ENCODE results near the gene TUBB2B.

Gene TUBB2B

GRCh38 chr6:3230256-3230882, 2.9 kb upstream of the TUBB2B start:
- Histone ChIP-seq H3K4me3 (ENCODE audit: low read depth, low read length) (peak overlapping the region; percentile 74; the same call in 1 of the 2 replicates), H3K9me3 (ENCODE audit: severe bottlenecking) (no peaks in the 10 kb centered on the region), H3K27me3 (ENCODE audit: insufficient read depth, low read depth, severe bottlenecking) (peaks cover 16% of the 10 kb centered on the region), H3K36me3 (peaks cover 7% of the 10 kb centered on the region), H3K27ac (no peak overlapping the region)
- TF ChIP-seq, protein P1, sequence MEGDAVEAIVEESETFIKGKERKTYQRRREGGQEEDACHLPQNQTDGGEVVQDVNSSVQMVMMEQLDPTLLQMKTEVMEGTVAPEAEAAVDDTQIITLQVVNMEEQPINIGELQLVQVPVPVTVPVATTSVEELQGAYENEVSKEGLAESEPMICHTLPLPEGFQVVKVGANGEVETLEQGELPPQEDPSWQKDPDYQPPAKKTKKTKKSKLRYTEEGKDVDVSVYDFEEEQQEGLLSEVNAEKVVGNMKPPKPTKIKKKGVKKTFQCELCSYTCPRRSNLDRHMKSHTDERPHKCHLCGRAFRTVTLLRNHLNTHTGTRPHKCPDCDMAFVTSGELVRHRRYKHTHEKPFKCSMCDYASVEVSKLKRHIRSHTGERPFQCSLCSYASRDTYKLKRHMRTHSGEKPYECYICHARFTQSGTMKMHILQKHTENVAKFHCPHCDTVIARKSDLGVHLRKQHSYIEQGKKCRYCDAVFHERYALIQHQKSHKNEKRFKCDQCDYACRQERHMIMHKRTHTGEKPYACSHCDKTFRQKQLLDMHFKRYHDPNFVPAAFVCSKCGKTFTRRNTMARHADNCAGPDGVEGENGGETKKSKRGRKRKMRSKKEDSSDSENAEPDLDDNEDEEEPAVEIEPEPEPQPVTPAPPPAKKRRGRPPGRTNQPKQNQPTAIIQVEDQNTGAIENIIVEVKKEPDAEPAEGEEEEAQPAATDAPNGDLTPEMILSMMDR (IDR thresholded peaks at IDR 0.05; ENCODE audit: low read depth, low read length), result no peak
- DNase-seq, result no peak

DNA sequence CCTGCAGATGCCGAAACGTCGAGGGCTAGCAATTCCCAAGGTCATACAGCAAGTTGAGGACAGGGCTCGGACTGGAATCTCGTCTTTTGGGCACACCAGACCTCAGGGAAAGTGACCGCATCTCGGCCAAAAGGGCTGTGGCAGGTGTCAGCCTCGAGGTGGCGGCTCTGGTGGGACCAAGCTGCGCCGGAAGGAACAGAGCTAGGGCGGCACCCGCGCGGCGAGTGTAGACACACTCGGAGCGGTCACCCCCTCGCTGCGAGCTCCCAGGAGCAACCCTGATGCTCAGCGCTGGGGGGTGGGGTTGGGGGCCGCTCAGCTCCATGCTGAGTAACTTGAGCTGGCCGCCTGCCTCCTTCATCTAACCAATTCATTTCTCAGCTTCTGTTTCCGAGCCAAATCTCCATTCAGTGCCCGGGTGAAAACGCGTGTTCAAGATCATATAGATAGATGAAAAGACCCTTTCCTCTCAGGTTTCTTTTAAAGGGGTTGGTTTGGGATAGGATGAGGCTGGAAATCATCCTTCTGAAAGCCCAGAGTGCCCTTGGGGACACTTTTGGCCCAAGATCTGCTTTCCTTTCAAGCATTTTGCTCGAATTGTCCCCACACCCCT, 2.2 kb upstream of the TUBB2B start:
- peaks cover 7% of the 10 kb centered on the region for H3K36me3 ChIP-seq
- peak overlapping the region; percentile 74 for H3K4me3 ChIP-seq (ENCODE audit: low read depth, low read length)
- H3K9me3 ChIP-seq (ENCODE audit: severe bottlenecking), result no peaks in the 10 kb centered on the region
- H3K27ac ChIP-seq, result peak overlapping the region; percentile 65
- TF ChIP-seq, protein P1 (IDR thresholded peaks at IDR 0.05; ENCODE audit: low read depth, low read length), result peak; percentile 49; the same call in 1 of the 2 replicates
- DNase-seq, result peak; percentile 74
- H3K27me3 ChIP-seq (ENCODE audit: insufficient read depth, low read depth, severe bottlenecking), result peaks cover 16% of the 10 kb centered on the region

- DNase-seq, result peak; percentile 65
- H3K27ac ChIP-seq, result peak overlapping the region; percentile 65
- peak overlapping the region; percentile 74 for H3K4me3 ChIP-seq (ENCODE audit: low read depth, low read length)
- peaks cover 14% of the 10 kb centered on the region for H3K36me3 ChIP-seq
- H3K9me3 ChIP-seq (ENCODE audit: severe bottlenecking), result no peaks in the 10 kb centered on the region
- peaks cover 16% of the 10 kb centered on the region for H3K27me3 ChIP-seq (ENCODE audit: insufficient read depth, low read depth, severe bottlenecking)
- TF ChIP-seq, protein P1 (IDR thresholded peaks at IDR 0.05; ENCODE audit: low read depth, low read length), result no peak
Measured at GRCh38 chr6:3228771-3229565, 1.5 kb upstream of the TUBB2B start.

DNA sequence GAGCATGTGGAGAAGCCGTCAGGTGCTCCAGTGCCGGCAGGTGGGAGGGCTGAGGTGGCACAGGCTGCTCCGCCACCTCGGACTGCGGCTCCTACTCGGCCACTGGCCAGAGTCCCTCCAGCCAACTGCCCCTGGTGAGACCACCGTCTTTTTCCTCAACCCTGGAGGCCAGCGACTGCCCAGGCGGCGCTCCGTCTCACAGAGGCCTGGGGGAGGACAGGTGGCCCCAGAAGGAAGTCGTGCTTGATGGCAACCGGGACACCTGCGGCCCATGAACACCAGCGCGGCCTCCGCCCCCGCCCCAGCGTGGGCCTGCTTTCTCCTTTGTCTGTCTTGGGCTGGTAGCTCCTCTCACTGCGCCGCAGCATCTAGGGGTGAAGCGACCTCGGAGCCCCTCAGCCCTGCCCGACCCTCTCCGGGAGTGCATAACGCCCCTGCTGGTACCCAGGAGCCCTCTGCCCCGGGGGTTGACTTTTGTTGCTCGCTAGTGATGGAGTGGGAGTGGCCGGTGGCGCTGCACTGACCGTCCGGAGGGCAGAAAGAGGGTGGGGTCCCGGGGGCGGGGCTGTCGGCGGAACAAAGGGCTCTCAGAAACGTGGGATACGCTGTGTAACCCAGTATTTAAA, 706 bp upstream of the TUBB2B start:
- Histone ChIP-seq H3K9me3 (ENCODE audit: severe bottlenecking) (no peaks in the 10 kb centered on the region), H3K4me3 (ENCODE audit: low read depth, low read length) (peak overlapping the region; percentile 74), H3K27ac (peak overlapping the region; percentile 73), H3K36me3 (peaks cover 19% of the 10 kb centered on the region), H3K27me3 (ENCODE audit: insufficient read depth, low read depth, severe bottlenecking) (peaks cover 16% of the 10 kb centered on the region)
- TF ChIP-seq, protein P1 (IDR thresholded peaks at IDR 0.05; ENCODE audit: low read depth, low read length), result 0 out of 2 replicates have a peak, but pooled peaks have one; percentile 3
- DNase-seq, result peak; percentile 83

- Histone ChIP-seq H3K27me3 (ENCODE audit: insufficient read depth, low read depth, severe bottlenecking) (peaks cover 16% of the 10 kb centered on the region), H3K4me3 (ENCODE audit: low read depth, low read length) (peak overlapping the region; percentile 74), H3K27ac (peak overlapping the region; percentile 73), H3K36me3 (peaks cover 19% of the 10 kb centered on the region), H3K9me3 (ENCODE audit: severe bottlenecking) (no peaks in the 10 kb centered on the region)
- DNase-seq, result peak; percentile 89
- TF ChIP-seq, protein P1 (IDR thresholded peaks at IDR 0.05; ENCODE audit: low read depth, low read length), result no peak
Measured at GRCh38 chr6:3226481-3227362, 731 bp downstream of the TUBB2B start.
